Glomerular endothelial cell (primary cell): ENCODE measurements around the gene CTSG. TPM values are rescaled to one million over a fixed set of nuclear protein-coding genes. Genes with fewer than 3 reads are reported as not detected.
"Not testable (repeated sequence)": the region's sequence is repeated elsewhere in the genome, so short reads cannot be mapped to it uniquely, and the experiment has no call there.

Source experiments
- DNase-seq: peaks from one replicate; pipeline ENCODE4 v3.0.0-alpha.2; 2011; ENCODE audit warnings: low read depth, low spot score; ENCODE audit errors: extremely low read depth
- total RNA-seq: library from RNA; depleted of rRNA; stranded (reverse); fragments of >200 nt; gene quantifications from 2 replicates; pipeline ENCODE4 v1.2.3, GENCODE V29; 2015

Gene CTSG
- total RNA-seq, 1 donor from 2014 or later, result not detected

GRCh38 chr14:24549064-24549463 lies 27.0 kb downstream of the CTSG start:
- DNase-seq, result not testable (repeated sequence)

- DNase-seq, result no peak
Observed at GRCh38 chr14:24542346-24542936, 33.6 kb downstream of the CTSG start.

GRCh38 chr14:24535737-24536136 lies 40.3 kb downstream of the CTSG start:
- no peak for DNase-seq

GRCh38 chr14:24534286-24534685 lies 41.8 kb downstream of the CTSG start:
- no peak for DNase-seq

GRCh38 chr14:24525877-24526620 lies 50.0 kb downstream of the CTSG start:
- not testable (repeated sequence) for DNase-seq

Other genes with a start within 250 kb of the CTSG start
- gene ADCY4, start 241.2 kb downstream of the CTSG start, total RNA-seq, result 63.3 and 115 TPM in 2 replicates
- gene RIPK3, start 236.3 kb downstream of the CTSG start, total RNA-seq, result 1.3 and 2.6 TPM in 2 replicates
- gene NFATC4, start 208.1 kb downstream of the CTSG start, total RNA-seq, result 24.3 and 42.5 TPM in 2 replicates
- gene NYNRIN, start 177.2 kb downstream of the CTSG start, total RNA-seq, result 8.5 and 19.8 TPM in 2 replicates
- 4.7 TPM in 2 replicates for gene CBLN3, start 146.6 kb downstream of the CTSG start, total RNA-seq
- 39.8 and 57.6 TPM in 2 replicates for gene KHNYN, start 146.3 kb downstream of the CTSG start, total RNA-seq
- 21.2 and 25.4 TPM in 2 replicates for gene SDR39U1, start 133.5 kb downstream of the CTSG start, total RNA-seq
- not detected in 2 replicates for gene CMA1, start 68.0 kb downstream of the CTSG start, total RNA-seq
- not detected in 2 replicates for gene GZMH, start 33.4 kb upstream of the CTSG start, total RNA-seq
- not detected in 2 replicates for gene GZMB, start 57.9 kb upstream of the CTSG start, total RNA-seq